Peyer's patch (tissue), 4 donors: Measurements from ENCODE around the gene STOM.

ENCODE experiments used
- POLR2A ChIP-seq, 2 donors: fragments of 450-650 bp; IDR thresholded peaks; one replicate each; pipeline ENCODE4 v1.5.1; 2017; ENCODE audit warnings: antibody characterized with exemption in 2 of 2, mild to moderate bottlenecking in 2 of 2, moderate library complexity in 2 of 2
- TF ChIP-seq, protein P1 (sequence below), 6 experiments: fragments of 450-650 bp in 4 of 6; fragments of 200-600 bp in 2 of 6; sonication (generic) in 1 of 6; IDR thresholded peaks; one replicate each; pipeline ENCODE4 v1.5.1; 2017 to 2019; ENCODE audit warnings: antibody characterized with exemption in 6 of 6, mild to moderate bottlenecking in 3 of 6, moderate library complexity in 1 of 6

GRCh38 chr9:121331992-121332685 is 37.9 kb downstream of the STOM start:
- TF ChIP-seq POLR2A (IDR thresholded peaks at IDR 0.05) = no peak
- TF ChIP-seq, protein P1, sequence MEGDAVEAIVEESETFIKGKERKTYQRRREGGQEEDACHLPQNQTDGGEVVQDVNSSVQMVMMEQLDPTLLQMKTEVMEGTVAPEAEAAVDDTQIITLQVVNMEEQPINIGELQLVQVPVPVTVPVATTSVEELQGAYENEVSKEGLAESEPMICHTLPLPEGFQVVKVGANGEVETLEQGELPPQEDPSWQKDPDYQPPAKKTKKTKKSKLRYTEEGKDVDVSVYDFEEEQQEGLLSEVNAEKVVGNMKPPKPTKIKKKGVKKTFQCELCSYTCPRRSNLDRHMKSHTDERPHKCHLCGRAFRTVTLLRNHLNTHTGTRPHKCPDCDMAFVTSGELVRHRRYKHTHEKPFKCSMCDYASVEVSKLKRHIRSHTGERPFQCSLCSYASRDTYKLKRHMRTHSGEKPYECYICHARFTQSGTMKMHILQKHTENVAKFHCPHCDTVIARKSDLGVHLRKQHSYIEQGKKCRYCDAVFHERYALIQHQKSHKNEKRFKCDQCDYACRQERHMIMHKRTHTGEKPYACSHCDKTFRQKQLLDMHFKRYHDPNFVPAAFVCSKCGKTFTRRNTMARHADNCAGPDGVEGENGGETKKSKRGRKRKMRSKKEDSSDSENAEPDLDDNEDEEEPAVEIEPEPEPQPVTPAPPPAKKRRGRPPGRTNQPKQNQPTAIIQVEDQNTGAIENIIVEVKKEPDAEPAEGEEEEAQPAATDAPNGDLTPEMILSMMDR (IDR thresholded peaks at IDR 0.05) = peak in 4 of 6 experiments; percentile 20 to 34 (median 30)
